GM12891 (cell line): ENCODE data around the gene BRAF.

Experiments used
- PAX5 ChIP-seq: IDR thresholded peaks from 2 replicates; pipeline ENCODE4 v1.6.1; 2011; ENCODE audit warnings: low read length, moderate library complexity, mild to moderate bottlenecking; ENCODE audit not compliant: insufficient read depth, severe bottlenecking
- POLR2A ChIP-seq: IDR thresholded peaks from 2 replicates; pipeline ENCODE4 v1.6.1; 2011; ENCODE audit warnings: low read depth, low read length, control low read depth
- POLR2AphosphoS5 ChIP-seq: IDR thresholded peaks from 2 replicates; pipeline ENCODE4 v1.6.1; 2011; ENCODE audit warnings: low read depth, low read length, control low read depth

GRCh38 chr7:140883378-140883777 lies 41.4 kb downstream of the BRAF start:
- no peak for TF ChIP-seq POLR2AphosphoS5
- TF ChIP-seq POLR2A, result no peak
- no peak for TF ChIP-seq PAX5
